Hematopoietic multipotent progenitor cell treated with erythropoietin and hydrocortisone succinate and interleukin-3 and kit ligand, for 15 days (in vitro differentiated cells): ENCODE data around the gene RABGAP1L.

Source experiments
- DNase-seq: peaks from one replicate; pipeline ENCODE4 v3.0.0-alpha.2; 2015; ENCODE audit warnings: low spot score

RABGAP1L gene

DNA sequence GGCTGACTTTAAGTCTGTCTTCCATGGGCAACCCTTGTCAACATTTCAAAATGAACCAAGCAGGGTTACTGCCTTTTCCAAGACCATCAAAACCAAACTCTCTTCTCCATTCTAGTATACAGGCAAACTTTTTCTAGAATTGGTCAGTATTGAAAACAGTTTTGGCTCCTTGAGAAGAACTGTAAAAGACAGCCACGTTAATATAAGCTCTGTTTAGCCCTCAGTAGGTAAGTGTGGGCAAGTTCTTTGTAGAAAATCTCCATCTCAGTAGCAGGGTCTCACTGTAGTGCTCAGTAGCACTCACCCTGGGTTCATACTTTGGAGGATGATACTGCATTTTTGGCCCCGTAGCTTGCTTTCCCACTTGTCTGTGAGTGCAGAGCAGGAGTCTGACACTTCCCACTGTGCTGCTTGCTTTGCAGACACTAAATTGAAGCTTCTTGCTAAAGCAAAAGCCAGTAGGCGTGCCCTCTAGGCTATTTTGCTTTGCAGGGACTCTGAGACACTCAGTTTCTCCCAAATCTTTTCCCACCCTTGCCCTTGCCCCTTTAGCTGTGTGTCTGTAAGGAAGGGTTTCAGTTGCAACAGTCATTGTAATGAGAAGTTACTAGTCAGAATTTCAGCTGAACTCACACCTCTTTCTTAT is 806.2 kb downstream of the RABGAP1L start:
- DNase-seq = peak; percentile 62

DNA sequence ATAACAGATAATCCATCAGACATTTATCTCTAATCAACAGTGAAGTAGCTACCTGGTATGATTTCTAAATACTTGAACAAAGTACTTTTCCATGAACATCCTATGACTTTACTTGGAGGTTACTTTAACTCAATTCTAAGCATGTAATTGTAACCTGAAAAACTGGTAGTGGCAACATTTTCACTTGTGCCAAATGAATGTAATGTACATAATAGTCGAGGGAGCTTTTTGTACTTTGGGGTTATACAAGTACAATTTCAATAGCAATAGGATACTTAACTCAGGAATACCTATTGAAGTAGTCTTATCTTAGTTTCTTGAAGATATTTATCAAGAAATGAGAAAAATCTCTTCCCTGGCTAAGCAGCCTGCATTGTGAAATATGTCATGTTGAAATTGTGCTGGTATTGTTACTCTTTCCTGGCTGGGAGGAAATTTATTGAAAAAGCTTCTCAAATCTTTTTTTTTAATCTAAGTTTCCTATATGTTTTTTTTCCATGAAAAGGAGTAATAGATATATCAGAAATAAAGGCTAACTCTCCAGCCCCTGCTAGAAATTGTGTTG is 806.8 kb downstream of the RABGAP1L start:
- no peak for DNase-seq

DNA sequence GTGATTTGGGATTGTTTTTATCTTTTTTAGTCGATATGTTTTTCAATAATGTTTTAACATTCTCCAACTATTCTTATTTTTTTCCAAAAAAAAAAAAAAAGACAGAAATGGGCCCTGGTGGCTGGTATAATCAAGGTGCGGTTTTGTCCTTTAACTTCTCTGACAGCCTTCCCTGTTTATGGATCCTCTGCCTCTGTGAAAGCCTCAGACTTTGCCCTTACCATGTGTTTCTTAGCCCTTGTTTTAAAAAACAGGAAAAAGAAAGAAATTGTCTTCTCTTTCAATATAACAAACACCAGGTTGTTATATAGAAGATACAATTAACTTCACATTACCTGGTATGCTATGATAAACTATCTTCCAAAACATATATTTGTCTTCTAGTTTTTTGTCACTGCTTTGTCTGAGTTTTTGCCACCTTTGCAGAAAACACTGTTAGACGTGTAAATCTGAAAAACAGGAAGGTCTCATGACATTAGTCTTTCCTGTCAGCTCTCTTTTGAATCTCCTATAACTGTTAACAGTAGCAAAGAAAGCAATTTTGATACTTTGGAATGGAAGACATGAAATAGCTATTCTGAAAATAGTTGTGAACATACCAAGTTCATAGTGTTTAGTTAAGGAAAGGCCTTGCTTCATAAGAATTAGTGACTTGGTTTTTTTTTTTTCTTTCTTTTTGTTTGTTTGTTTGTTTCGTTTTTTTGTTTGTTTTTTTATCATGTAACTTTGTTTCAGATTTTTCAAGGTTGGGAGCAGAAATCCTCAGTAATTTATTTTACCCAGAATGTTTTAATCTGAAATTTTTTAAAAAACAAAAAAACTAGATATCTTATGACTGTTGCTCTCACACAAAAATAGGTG is 808.8 kb downstream of the RABGAP1L start:
- no peak for DNase-seq

DNA sequence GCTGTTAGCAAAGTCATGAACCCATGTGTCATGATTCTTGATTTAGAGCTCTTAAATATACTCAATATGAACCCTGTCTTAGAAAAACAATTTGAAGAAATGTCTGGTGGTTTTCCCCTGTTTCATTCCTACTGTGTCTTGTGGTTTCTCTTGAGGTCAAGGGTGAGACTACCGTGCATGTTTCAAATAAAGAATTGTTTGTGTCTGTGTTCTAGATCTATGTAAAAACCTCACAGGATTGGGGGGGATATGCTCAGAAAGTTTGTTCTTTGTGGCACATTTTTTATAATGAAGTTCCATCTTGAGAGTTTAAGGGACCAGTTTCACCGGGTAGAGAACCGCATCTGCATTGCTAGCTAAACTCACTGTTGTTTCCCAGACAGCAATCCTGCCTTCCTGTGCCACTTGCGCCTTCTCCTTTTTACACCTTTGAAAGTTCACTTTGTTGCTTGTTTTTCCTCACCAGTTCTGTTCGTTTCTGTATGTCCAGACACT is 809.5 kb downstream of the RABGAP1L start:
- no peak for DNase-seq

DNA sequence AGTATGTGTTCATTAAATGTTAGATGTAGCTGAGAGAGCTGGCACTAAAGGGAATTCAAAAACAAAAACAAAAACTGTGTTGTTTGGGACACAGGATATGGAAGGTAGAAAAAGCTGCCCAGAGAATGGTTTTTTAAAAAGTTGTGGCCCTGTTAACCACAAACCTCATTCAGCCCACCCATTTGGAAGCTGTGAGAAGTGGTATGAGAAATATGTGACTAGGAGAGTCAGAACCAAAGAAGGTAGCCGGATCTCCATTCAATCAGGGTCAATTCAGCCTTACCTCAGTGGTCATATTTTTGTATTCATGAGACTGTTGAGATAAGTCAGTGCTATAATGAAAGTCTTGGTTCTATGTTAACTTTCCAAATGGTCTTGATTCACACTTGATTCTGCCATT is 810.7 kb downstream of the RABGAP1L start:
- DNase-seq = no peak

DNA sequence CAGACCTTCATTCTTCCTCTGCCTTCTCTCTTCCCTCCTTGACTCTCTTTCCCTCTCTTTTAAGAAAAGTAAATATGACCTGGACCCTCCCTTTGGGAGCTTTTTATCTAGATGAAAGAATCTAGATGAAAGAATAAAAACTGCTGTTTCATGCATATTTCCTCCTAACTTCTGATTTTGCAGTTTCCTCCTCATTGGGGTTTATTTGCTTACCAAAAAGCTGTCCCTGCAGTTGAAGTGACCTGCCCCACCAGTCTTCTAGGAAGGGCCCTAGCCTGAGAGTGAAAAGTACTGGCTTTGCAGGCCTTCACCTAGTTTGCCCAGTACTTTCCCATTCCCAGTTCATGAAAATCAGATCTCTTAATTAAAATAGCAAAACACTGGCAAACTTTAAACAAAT is 812.1 kb downstream of the RABGAP1L start:
- DNase-seq = no peak

DNA sequence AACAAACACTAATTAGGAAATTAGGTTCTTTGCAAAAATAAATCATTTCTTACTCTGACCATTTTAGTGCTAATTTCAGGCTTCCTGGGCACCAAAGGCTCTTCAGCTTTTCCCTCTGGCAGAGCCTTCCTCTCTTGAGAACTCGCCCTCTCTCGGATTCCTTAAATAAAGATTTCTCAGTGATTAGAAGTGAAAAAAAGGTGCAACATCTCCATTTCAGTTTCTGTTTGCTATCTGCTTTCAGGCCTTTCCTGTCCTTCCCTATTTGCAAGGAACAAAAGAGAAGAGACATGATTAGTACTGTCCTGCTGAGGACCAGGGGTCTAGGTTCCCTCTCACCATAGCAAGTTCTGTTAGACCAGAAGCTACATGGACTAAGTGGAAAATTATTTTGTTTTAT is 812.6 kb downstream of the RABGAP1L start:
- no peak for DNase-seq

DNA sequence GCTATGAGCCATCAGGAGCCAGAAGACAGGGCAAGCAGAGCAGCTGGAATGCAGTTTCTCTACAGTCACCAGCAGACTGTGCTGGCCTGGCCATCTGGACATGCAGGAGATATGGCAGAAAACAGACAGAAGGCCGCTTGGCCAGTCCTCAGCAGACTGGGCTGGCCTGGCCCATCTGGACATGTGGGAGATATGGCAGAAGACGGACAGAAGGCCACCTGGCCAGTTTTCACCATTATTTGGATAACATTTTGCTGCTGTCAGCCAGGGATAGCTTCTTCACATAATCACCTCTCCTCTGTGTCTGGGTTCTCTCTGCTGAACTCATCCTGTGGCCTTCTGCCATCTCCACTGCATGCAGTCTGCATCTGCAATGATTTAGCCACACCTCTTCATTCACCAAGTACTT is 815.4 kb downstream of the RABGAP1L start:
- no peak for DNase-seq

DNA sequence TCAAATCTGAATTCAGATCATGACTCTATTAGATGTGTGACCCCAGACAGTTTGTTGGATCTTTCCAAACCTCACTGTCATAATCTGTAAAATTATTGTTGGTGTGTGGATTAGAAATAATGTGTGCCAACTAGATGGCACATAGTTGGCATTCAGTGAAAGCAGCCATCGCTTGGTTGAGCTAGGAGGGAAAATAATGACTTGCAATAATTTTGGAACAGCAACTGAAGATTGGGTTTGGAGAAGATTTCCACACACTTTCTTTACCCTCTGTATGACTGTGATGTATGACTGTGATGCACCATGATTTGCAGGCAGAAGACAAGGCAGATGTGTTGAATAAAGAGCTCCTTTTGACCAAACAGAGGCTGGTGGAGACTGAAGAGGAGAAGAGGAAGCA is 816.4 kb downstream of the RABGAP1L start:
- DNase-seq = no peak

DNA sequence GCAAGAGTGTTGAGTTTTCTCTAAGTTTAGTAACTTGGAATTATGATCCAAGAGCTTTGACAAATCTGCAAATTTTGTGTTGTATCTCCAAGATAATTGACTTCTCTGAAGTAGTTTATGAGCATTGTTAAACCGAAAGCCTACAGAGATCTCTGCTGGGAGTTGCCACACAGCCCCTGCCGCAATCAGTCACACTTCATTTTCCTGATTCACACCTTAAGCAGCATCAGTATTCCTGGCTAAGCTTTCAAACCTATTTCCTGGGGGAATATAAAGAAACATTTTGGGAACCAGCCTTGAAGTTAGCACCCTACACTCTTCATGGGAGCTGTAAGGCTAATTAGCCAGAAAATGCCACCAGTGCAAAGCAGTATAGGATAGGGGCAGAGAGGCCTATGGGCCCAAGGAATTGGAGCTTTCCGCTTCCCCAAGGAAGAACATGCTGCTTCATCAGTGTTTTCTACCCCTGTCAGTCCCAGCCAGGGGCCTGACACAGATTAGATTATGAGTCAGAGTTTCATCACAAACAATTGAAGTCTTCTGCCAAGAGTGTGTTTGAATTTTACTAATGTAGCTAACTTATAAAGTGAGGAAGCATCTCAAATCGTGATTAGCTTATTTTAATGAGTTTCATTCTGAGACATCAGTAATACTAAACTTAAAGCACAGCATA is 817.3 kb downstream of the RABGAP1L start:
- DNase-seq = no peak

DNA sequence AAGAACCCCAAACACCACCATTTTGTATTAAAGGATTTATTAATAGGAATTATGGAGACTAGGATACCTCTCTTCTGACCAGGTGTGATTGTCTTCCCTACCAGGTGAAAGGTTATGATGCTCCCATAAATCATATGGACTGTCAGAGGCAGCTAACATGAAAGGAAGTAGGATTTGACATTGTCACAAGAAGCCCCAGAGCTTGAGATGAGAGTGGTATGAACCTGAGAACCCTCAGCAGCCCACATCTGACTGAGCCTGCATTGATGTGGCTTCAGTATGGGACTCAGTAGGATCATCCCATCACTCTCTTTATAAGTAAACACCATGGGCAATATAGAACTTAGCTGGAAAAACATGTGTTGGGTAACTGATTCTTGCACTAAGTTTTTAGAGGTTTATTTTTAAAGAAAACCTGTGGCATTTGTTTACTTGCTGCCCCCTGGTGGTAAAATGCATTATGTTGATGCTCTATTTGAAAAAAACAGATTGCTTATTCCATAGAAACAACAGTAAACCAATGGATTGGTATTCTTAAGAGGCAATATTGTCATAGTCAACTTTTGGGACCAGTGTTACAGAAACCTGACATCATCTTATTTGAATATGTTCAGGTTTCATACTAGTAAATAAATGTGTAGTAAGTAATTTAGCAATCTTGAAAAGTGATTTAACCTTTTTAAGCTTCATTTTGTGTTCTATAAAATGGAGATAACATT is 823.8 kb downstream of the RABGAP1L start:
- peak; percentile 73 for DNase-seq

DNA sequence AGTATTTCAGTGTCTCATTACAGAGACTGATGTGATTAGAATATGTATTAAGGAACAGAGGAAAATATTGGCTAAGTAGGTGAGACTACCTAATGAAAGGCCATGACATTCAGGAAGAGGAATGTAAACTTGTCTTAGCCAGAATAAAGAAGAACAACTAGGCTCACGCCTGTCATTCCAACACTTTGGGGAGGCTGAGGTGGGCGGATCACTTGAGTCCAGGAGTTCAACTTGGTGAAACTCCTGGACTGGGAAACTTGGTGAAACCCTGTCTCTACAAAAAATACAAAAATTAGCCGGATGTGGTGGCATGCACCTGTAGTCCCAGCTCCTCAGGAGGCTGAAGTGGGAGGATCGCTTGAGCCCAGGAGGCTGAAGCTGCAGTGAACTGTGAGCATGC is 825.6 kb downstream of the RABGAP1L start:
- DNase-seq = no peak

DNA sequence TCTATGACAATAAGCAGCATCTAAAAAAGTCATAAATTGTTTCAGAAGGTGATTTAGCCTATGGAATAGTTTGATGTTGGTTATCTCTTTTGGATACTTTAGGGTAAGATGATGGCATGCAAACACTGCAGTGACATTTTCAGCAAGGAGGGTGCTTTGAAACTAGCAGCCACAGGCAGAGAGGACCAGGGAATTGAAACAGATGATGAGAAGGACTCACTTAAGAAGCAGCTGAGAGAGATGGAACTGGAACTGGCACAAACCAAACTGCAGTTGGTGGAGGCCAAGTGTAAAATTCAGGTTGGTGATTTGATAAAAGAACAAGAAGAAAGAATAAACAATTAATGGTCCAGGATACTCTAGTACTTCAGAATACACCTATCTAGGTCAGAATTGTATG is 829.2 kb downstream of the RABGAP1L start:
- DNase-seq = no peak

DNA sequence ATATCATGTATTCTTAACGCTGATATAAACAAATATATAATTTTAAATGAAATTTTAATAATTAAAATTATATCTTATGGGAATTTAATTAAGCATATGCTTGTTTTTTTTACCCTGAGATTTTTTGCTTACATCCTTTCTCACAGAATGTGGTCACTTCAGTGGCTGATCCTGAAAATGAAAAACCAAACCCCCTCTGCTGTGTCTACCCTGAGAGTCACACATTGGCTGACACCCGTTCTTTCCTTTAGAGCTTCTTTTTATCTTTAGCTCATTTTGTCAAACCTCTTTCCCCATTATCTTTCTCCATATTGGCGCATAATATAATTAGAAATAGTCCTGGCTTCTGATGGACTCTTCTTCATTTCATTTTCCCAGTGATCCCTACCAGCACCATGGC is 829.7 kb downstream of the RABGAP1L start:
- no peak for DNase-seq

DNA sequence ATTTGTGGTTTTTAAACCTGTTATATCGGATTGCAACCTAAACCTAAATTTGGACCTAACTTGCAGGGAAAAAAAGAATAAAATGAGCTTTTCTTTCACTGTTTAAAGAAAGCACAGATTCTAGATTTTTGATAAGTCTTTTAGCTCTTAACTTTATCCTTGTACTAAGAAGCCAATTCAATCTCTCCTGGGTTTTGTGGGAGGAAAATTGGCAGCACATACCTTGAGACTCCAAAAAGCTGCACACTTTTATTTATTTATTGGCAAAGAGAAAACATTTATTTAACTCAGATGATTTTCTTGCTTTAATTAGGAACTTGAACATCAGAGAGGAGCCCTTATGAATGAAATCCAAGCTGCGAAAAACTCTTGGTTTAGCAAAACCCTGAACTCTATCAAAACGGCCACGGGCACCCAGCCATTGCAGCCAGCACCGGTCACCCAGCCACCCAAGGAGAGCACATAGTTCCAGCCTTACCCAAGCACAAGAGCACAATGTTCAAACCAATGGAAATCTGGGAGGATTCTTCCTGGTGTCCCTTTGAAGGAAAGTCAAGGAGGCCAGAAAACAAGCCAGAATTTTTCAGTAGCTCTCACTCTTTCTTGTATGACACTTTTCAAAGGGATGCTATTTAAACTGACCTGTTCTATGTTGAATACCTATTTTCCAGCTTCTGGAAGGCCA is 830.4 kb downstream of the RABGAP1L start:
- no peak for DNase-seq

DNA sequence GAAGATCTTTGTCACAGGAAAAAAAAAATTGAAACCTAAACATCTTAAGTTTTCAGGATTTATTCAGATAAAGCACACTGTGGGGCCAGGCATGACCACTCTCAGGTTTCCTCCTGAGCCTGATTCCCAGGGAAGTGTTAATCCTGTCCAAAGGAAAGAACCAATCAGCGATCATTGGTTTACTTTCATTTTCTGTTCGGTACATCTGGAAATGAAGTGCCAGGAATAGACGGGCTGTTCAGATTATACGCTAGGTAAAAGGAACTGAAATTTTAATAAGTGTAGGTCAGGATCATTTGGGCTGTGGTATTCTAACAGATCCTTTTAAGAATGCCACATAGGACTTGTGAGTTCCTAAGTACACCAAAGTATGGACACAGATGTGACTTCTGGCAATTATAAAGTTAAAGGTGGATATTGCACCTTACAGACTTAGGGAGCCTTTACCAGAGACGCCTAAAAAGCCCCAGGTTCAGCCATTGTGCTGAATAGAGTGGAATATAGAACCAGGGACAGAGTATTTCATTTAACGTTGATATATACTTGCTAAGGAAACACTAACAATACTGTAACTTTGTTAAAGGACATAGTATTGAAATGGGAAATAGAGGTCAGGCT is 831.2 kb downstream of the RABGAP1L start:
- DNase-seq = peak; percentile 44

DNA sequence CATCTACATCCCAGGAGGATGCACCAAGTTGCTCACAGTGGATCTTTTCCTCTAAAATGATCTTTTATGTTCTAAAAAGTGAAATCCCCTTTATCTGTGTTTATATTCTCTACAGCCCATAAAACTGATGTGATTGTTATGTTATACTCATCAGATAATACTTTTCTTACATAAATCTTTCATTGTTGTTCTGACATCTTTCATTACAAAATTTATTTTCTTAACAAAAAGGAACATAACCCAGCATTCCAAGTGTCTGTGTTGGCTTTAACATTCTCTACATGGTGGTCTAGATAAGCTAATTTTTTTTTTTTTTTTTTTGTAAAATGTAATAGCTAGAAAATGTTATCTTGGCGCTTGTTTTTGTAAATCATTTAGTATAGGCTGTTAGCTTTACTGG is 832.2 kb downstream of the RABGAP1L start:
- DNase-seq = no peak

DNA sequence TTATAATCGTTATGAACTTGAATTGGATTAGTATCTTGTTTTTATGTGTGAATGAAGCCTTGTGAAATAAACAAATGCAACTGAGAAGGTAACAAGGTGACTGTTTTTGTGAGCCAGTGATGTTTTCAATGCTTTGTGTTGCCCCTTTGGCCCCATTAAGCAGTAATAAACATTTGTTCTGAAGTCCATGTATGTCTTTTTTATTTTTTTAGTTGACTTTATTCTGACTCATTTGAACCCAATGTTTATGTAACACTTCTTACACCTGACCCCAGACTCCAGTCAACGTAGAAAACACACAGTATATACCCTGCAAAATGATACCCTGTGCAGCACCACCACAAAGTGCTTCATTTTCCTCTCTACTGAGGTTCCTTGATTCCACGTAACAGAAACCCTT is 835.8 kb downstream of the RABGAP1L start:
- no peak for DNase-seq

DNA sequence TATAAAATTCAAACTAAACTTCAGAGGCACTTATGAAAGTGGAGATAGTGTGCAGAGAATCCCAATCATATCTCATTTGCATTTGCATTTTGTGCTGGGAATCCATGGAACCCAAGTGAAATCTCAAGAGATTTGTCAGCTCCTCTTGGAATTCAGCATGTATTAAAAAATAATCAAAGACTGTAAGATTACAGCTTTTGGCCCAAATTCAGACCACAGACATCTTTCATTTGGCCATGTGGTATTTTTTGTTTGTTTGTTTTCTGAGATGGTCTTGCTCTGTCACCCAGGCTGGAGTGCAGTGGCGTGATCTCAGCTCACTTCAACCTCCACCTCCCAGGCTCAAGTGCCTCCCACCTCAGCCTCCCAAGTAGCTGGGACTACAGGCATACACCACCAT is 836.6 kb downstream of the RABGAP1L start:
- no peak for DNase-seq

DNA sequence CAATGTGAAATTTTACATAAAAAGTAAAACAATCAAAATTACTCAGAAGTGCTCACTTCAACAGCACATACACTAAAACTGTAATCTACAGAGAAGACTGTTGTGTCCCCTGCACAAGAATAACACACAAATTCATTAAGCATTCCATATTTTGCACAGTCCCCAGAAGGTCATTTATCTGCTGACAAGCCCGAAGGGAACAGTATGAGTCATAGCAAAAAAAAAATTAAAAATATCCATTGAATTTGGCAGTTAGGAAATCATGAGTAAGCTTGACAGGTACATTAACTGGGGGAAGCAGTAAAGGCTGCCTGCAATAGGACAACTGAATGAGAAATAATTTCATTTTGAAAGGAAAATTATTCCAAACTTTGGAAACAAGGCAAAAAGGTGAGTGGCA is 837.2 kb downstream of the RABGAP1L start:
- DNase-seq = no peak

DNA sequence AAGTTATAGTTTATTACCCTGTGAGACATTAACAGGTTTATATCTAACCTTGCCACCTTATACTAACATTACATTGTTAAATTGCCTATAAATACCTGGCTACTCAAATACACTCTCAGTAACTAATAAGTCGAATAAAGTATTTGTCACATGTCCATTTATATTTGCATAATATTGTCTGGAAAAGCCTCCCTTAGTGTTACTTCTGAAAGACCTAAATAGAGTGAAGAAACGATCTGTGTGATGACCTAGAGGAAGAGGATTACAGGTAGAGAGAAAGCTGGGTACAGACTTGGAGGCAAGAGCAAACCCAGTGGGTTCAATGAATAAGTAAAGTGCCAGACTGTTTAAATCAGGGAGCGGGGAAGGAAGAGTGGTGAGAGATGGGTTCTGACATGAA is 837.7 kb downstream of the RABGAP1L start:
- DNase-seq = no peak
